DOHH2 (cell line): ENCODE results near the gene CCDC112.

Experiments used
- CTCF ChIP-seq: fragments of 200-600 bp; sonication (generic); IDR thresholded peaks from one replicate; pipeline ENCODE4 v1.5.1; 2014; ENCODE audit warnings: antibody characterized with exemption, mild to moderate bottlenecking, low read depth, low read length; ENCODE audit not compliant: poor library complexity, severe bottlenecking
- EZH2phosphoT487 ChIP-seq: fragments of 200-600 bp; sonication (generic); IDR thresholded peaks from 2 replicates; pipeline ENCODE4 v1.6.1; 2017; ENCODE audit warnings: borderline replicate concordance, mild to moderate bottlenecking, antibody characterized with exemption, low read length, moderate library complexity, mixed read lengths

- TF ChIP-seq CTCF (no peak), EZH2phosphoT487 (no peak)
Observed at GRCh38 chr5:115297031-115297430, 577 bp upstream of the CCDC112 start.
